ENCODE results near the gene TUBGCP3. TPM values are rescaled to one million over a fixed set of nuclear protein-coding genes. Genes with fewer than 3 reads are reported as not detected.

TUBGCP3 gene
- total RNA-seq, 3 donors from 2014 or later: 32.0 to 34.5 (median 32.1) TPM

DNA sequence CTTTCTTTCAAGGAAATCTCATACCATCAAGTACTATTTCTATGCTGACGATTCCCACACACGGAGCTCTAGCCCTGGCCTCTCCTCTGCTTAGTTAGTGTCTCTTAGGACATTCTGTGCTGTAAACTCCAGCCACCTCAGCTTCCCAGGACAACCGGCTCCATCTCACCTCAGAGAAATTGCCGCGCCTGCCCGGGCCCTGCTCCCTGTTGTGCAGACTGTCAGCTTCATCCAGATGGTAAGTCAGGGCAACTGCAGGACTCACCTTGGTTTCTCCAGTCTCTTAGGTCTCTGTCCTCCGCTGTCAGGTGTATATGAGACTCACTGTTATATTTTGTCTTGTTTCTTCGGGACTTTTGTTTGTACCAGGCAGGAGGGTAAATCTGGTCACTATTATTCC lies 113.1 kb downstream of the TUBGCP3 start:
- H3K27ac ChIP-seq: no peak overlapping the region
- H3K4me1 ChIP-seq: no peaks in the 10 kb centered on the region
- no peaks in the 10 kb centered on the region for H3K36me3 ChIP-seq
- no peaks in the 10 kb centered on the region for H3K27me3 ChIP-seq
- TF ChIP-seq POLR2AphosphoS5 (IDR thresholded peaks at IDR 0.05): no peak
- TF ChIP-seq, protein P1, sequence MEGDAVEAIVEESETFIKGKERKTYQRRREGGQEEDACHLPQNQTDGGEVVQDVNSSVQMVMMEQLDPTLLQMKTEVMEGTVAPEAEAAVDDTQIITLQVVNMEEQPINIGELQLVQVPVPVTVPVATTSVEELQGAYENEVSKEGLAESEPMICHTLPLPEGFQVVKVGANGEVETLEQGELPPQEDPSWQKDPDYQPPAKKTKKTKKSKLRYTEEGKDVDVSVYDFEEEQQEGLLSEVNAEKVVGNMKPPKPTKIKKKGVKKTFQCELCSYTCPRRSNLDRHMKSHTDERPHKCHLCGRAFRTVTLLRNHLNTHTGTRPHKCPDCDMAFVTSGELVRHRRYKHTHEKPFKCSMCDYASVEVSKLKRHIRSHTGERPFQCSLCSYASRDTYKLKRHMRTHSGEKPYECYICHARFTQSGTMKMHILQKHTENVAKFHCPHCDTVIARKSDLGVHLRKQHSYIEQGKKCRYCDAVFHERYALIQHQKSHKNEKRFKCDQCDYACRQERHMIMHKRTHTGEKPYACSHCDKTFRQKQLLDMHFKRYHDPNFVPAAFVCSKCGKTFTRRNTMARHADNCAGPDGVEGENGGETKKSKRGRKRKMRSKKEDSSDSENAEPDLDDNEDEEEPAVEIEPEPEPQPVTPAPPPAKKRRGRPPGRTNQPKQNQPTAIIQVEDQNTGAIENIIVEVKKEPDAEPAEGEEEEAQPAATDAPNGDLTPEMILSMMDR (IDR thresholded peaks at IDR 0.05): no peak
- TF ChIP-seq POLR2A (IDR thresholded peaks at IDR 0.05): no peak
- H3K4me3 ChIP-seq: no peak overlapping the region
- DNase-seq (ENCODE audit: low spot score in 2 of 2): no peak
- peaks cover 0 to under 1% of the 10 kb centered on the region in 2 donors for H3K9me3 ChIP-seq
- intact Hi-C loops (cut with DNase I; ENCODE audit: low total_unique reads): no loop called here

DNA sequence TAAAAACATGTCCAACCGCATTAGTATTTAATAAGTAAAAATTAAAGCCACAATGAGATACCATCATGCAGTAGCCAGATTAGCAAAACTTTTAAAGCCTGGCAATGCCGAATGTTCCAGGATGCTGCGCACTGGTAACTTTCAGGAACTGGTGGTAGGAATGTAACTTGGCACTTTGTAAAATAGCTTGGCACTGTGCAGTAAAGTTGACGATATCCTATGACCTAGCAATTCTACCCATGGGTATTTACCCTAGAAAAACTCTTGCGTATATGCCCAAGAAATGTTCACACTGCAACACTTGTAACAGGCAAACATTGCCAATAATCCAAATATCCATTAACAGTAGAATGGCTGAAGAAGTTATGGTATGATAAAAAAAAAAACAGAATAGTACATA lies 114.1 kb downstream of the TUBGCP3 start:
- DNase-seq (ENCODE audit: low spot score in 2 of 2): no peak
- Histone ChIP-seq H3K4me3 (no peak overlapping the region), H3K27ac (no peak overlapping the region), H3K9me3 (no peaks in the 10 kb centered on the region), H3K36me3 (no peaks in the 10 kb centered on the region), H3K27me3 (no peaks in the 10 kb centered on the region), H3K4me1 (no peaks in the 10 kb centered on the region)
- TF ChIP-seq, protein P1 (IDR thresholded peaks at IDR 0.05): no peak
- TF ChIP-seq POLR2AphosphoS5 (IDR thresholded peaks at IDR 0.05): no peak
- no peak for TF ChIP-seq POLR2A (IDR thresholded peaks at IDR 0.05)
- intact Hi-C loops (cut with DNase I; ENCODE audit: low total_unique reads): no loop called here

DNA sequence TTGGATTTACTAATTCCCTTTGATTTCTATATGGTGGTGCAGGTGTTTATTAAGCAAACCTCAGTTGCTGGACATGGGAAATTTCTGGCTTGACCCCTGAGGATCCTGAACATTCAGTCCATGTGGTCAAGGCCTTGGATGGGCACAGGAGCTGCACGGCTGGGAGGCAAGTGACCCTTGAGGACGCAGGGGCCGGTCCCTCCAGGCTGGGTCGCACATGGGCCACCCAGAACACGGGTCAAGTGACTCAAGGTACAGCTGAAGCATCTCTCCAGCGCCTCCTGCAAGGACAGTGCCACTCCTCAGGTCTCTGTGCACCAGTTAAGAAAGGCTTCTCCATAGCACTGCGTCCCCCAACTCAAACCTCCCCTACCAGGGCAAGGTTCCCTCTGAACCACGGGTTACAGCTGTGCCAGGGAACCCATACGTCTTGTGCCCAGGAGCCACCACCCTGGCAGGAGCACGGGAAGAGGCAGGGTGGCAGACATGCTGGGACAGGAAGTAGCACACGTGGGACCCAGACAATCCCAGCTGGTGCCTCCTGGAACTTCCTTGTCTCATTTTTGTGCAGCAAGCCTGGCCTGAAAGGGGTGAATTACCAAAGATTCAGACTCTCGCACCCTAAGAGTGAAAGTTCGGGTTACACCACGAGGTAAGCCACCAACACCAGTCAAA lies 118.7 kb downstream of the TUBGCP3 start:
- Histone ChIP-seq H3K27ac (no peak overlapping the region), H3K9me3 (peaks cover 0 to 4% of the 10 kb centered on the region in 2 donors), H3K27me3 (no peaks in the 10 kb centered on the region), H3K4me1 (no peaks in the 10 kb centered on the region), H3K4me3 (no peak overlapping the region), H3K36me3 (no peaks in the 10 kb centered on the region)
- TF ChIP-seq POLR2A (IDR thresholded peaks at IDR 0.05) (no peak), POLR2AphosphoS5 (IDR thresholded peaks at IDR 0.05) (no peak)
- TF ChIP-seq, protein P1 (IDR thresholded peaks at IDR 0.05): no peak
- DNase-seq (ENCODE audit: low spot score in 2 of 2): no peak
- intact Hi-C loops (cut with DNase I; ENCODE audit: low total_unique reads): no loop called here

DNA sequence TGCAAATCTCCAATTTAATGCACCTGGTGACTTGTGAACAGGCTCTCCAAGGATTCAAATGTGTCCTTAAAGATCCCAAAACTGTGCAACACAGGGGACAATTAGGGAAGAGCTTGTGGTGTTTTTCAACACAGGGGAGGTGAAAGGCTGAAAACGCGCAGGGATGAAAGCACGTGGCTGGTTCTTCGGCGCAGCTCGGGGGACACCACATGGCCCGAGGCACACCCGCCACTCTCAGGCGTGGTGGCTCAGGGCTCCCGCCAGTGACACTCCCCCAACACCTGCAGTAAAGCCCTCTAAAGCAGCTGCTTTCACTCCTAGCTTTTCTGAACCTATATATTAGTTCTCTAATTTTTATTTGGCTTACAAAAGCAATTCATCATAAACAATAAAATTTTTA lies 119.9 kb downstream of the TUBGCP3 start:
- Histone ChIP-seq H3K27ac (no peak overlapping the region), H3K4me1 (no peaks in the 10 kb centered on the region), H3K27me3 (no peaks in the 10 kb centered on the region), H3K4me3 (no peak overlapping the region), H3K9me3 (peaks cover 0 to 4% of the 10 kb centered on the region in 2 donors), H3K36me3 (no peaks in the 10 kb centered on the region)
- no peak for DNase-seq (ENCODE audit: low spot score in 2 of 2)
- TF ChIP-seq, protein P1 (IDR thresholded peaks at IDR 0.05): no peak
- TF ChIP-seq POLR2A (IDR thresholded peaks at IDR 0.05): no peak
- TF ChIP-seq POLR2AphosphoS5 (IDR thresholded peaks at IDR 0.05): no peak
- intact Hi-C loops (cut with DNase I; ENCODE audit: low total_unique reads): no loop called here

DNA sequence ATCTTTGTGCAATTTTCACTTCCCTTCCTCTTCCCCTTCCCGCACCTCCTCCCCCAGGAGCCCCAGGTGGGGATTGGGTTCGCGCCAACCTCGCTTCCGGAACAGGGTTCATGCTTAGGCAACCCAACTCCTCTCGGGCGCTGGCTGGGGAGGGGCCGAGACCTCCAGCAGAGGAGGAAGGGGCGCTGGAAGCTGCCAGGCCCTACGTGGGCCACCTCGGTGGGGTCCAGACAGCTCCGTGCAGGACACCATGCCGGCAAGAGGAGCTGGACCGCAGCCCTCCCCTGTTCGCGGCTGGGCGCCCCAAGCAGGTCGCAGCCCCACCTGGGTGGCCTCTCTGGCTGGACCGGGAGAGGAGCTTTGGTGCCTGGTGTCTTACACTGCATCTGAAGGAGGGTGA lies 120.7 kb downstream of the TUBGCP3 start:
- DNase-seq (ENCODE audit: low spot score in 2 of 2): no peak
- intact Hi-C loops (cut with DNase I; ENCODE audit: low total_unique reads): no loop called here

More for the DNA sequence above, 120.7 kb downstream of the TUBGCP3 start:
- H3K27me3 ChIP-seq: no peaks in the 10 kb centered on the region
- H3K4me1 ChIP-seq: no peaks in the 10 kb centered on the region
- no peak overlapping the region for H3K27ac ChIP-seq
- no peaks in the 10 kb centered on the region for H3K36me3 ChIP-seq
- H3K4me3 ChIP-seq: no peak overlapping the region
- TF ChIP-seq POLR2AphosphoS5 (IDR thresholded peaks at IDR 0.05) (no peak), POLR2A (IDR thresholded peaks at IDR 0.05) (no peak)
- TF ChIP-seq, protein P1 (IDR thresholded peaks at IDR 0.05): no peak
- H3K9me3 ChIP-seq: peaks cover 4 to 6% of the 10 kb centered on the region in 2 donors
